ENCODE data around the gene C15orf39.
A peak's percentile ranks its signal among the peaks of the same experiment; 100 is the strongest.
"Not testable (repeated sequence)": the region's sequence is repeated elsewhere in the genome, so short reads cannot be mapped to it uniquely, and the experiment has no call there.

Gene C15orf39

DNA sequence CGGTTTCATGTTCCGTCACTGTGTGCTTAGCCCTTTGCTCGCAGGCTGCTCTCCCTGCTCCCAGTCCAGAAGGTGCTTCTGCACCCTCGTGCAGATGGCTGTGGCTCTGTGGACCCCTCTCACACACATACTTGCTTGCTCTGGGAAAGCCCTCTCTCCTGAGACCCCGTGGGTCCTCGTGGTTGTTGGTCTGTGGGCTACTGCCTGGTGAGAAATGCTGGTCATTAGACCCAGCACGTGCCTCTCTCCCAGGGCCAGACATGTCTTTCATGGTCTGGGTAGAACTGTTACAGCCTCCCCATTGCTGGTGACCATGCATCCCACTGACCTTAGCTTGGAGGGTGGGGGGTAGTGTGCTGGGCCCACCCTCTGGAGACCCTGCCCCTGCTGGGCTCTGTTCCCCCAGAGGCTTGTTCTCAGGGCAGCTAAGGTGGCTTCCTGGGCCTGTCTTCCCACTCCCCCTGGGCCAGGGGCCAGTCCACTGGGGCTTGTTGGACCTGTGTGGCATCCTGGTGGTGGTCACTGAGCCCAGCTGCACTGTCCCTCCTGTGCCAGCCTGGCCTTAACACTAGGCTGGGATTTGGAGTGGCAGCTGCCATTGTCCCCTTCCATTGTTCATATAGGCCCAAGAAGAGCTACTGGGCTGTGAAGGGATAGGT lies 10.6 kb downstream of the C15orf39 start:
- no peak for DNase-seq (ENCODE audit: low spot score)

DNA sequence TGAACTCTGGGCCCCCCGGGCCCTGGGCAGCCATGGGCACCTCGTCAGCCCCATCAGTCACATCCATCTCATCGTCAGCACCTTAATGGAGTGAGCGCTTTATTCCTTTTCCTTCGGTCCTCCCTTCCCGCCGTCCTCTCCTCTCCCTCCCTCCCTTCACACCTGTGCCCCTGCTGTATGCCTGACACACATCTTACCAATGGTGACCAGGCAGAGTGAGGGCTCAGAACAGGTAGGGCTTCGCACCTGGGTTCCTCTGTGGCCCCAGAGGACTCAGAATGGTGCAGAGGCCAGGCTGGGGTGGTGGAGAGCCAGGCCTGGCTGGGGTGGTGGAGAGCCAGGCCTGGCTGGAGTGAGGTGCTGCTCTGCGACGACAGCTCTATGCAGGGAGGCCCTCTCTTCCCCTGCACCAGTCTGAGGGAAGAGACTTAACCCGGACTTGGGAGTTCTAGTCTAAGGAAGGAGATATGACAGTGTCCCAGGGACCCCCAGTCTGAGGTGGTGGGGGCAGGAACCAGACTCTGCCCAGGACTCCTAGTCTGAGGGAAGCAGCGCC lies 11.6 kb downstream of the C15orf39 start:
- no peak for DNase-seq (ENCODE audit: low spot score)

DNA sequence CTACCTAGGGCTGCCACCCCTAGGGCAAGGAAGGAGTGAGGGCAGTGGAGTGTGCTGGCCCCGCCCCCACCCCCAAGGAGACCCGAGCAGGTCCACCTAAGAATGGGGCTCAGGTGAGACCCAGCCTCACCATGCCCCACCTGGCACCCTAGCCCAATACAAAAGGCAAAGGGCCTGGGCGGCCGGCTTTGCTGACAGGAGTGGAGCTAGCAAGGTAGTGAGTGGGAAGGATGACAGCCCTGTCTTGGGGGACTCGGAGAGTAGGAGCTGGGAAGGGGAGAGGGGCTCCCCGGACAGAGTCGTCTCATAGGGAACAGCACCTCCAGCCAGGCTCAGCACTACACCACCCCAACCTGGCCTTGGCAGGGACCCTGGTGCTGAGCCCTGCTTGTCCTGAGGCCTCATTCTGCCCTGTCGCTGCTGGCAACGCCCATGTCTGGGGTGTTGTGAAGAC lies 12.1 kb downstream of the C15orf39 start:
- no peak for DNase-seq (ENCODE audit: low spot score)

DNA sequence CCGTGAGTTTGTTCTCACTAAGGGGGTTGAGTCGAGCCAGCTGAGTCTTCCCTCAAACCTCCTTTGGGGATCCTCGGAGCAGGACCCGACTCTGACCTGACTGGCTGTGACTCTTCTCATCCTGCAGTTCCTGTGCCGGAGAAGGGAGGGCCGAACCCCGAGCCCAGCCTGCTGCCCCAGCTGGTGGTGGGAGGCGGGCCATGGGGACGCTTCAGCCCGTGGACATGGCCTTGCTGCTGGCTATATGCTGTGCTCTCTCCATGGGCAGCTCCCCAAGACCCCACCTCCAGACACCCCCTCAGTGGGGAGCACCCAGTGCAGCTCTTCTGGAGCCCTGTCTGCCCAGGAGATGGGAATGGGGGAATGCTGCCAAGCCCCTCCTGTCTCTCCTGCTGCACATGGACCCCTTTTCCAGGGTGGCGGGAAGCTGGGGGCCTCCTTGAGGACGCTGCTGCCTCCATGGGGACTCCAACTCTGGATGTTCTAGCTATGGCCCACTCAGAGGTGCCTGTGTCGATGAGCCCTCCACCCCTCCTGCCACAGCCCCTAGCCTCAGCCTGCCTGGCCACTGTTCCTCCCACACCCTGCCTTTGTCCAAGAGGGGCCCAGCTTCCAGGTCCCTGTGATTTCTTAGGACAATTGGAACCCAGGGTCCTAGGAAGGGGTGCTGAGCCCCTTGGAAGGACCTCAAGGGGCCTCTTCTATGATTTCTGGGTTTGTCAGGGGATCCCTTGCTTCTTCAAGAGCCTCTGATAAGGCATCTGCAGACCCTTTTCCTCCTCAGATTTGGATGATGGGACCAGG lies 12.8 kb downstream of the C15orf39 start:
- DNase-seq (ENCODE audit: low spot score), result no peak

DNA sequence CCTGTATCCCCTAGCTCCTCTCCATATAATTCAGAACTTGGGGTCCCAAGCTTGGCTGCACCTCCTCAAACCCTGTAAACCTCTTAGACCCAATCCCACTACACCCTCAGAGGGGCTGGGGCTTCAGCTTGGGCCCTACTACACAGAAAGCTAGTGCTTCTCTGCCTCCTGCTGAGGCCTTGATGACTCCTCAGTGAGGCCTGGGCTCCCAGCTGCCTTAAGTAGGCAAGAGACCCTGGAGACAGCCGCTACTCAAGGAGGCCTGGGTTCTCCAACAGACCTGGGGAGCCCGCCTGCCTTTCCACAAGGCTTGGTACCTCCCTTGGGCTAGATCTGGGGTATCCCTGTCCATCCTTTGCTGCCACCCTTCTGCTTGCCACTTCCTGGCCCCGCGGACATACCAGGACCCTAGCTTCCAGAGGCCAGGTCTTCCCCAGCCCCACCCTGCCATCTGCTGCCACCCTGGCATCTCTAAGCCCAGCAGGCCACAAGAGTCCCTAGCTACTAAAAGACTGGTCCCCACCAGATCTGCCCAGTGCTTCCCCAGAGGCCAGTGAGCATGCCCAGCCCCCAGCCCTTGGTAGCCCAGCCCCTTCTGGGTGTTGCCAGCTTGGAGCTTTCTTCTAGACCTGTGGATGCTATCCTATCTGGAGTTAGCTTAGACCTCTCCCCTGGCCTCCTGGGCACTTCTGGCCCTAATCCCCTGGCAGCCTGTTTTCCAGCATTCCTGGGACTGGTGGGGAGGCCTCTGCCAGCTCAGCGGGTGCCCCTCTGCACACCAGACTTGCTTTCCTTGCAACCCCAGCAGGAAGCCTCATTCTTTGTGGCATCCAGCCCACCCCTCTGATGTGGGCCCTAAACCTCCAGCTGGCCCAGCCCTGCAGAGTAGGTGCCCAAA lies 13.7 kb downstream of the C15orf39 start:
- no peak for DNase-seq (ENCODE audit: low spot score)

DNA sequence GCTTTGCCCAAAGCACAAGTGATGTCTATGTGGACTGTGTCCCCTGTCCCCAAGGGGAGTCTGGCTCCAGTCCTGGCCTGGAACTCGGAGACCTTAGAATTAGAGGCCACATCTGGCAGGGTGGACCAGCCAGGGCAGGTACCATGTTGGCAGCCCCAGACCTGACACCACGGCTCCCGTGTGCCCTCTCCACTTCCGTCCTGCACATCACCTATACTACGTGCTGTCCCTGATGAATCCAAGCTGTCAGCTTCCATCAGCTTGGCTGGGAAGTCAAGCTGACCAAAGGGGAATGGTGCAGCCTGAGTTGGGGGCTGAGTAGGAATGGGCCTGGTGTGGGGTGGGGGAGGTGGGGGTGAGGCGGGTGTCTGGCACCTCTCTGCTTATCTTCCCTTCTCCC lies 15.3 kb downstream of the C15orf39 start:
- DNase-seq (ENCODE audit: low spot score), result no peak

DNA sequence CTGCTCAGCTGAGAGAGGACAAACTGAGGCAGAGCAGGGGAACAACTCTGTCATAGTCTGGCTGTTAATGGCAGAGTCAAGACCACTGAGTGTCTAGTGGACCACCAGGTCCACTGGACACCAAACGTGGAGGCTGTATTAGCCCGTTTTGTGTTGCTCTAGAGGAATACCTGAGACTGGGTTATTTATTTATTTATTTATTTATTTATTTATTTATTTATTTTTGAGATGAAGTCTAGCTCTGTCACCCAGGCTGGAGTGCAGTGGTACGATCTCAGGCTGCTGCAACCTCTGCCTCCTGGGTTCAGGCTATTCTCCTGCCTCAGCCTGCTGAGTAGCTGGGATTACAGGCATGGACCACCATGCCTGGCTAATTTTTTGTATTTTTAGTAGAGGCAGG lies 15.9 kb downstream of the C15orf39 start:
- not testable (repeated sequence) for DNase-seq (ENCODE audit: low spot score)

DNA sequence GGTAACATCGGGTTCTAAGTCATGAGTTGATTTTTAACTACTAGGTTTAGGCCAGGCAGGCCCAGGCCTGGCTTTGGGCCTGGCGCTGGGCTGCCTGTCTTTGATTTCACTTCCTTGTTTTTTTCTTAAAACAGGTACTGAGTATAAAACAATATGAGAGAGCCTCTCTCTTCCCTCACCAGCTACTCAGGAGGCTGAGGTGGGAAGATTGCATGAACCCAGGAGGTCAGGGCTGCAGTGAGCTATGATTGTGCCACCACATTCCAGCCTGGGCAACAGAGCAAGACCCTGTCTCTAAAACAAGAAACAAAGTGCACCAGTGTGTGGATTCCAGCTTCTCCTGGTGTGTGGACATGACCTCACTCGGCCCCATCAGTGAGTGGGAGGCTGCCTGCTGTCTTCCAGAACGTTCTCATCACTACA lies 17.8 kb downstream of the C15orf39 start:
- DNase-seq (ENCODE audit: low spot score), result not testable (repeated sequence)

DNA sequence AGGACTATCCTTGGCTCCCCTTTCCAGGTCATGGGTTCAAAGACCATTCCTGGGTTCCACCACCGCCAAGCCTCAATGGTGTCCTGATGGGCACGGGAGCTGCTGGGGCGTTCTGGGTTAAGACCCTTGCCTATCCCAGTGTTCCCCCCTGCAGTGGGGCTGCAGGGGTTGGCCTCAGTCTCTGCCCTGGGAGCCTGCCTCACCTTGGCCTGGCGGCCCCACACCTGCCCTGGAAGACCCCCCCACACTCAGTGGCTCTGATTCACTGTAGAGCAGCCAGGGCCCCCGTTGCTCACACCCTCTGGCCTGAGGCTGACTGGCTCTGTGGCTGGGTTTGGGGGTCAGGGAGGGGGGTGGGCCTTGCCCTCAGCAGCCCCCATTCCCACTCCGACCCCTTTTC lies 22.0 kb downstream of the C15orf39 start:
- DNase-seq (ENCODE audit: low spot score), result no peak

DNA sequence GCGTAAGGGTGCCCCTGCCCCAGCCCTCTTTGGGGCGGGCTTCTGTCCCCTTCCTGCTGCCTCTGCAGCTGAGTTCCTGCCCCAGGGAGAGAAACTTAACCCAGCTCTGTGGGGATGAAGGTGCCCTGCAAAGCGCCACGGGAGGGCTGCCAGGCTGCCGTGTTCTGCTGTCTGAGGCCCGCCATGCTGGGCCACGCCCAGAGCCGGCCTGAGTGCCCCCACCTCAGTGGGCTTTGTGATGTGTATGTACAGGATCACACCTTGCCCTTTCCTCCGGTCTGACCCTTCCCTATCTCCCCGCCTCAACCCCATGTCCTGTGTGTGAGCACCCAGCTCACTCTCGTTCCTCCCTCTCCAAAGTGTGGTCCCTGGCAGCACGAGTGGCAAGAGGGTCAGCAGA lies 22.6 kb downstream of the C15orf39 start:
- DNase-seq (ENCODE audit: low spot score), result no peak

DNA sequence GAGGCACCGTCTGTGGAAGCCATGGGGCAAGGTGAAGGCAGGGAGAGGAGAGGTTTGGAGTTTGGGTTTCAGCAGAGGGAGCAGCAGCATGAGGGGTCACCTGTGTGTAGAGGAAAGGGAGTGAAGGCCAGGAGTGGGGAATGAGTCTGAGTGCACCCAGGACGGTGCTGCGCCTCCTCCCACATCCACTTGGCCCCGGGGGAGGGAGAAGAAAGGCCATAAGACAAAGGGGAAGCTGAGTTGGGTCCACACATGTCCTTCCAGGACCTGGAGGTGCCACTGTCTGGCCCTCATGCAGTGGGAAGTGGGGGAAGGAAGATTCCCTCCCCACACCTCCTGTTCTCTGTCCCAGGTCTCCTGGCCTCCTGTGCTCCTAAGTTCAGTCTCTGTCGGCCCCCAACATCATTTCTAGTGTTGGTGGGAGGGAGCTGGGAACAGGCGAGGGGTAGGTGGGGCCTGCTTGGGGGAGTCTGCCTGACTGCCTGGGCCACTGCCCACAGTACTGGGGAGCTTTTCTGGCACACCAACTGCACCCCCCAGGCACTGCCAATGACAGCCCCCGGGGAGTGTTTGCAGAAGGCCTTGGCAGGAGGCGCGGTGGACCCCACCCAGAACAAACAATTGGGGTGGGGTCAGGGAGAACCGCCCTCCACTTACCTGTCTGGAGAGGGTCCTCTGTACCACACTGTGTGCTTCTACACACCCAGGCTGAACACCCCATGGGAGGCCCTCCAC lies 23.6 kb downstream of the C15orf39 start:
- DNase-seq (ENCODE audit: low spot score), result not testable (repeated sequence)

DNA sequence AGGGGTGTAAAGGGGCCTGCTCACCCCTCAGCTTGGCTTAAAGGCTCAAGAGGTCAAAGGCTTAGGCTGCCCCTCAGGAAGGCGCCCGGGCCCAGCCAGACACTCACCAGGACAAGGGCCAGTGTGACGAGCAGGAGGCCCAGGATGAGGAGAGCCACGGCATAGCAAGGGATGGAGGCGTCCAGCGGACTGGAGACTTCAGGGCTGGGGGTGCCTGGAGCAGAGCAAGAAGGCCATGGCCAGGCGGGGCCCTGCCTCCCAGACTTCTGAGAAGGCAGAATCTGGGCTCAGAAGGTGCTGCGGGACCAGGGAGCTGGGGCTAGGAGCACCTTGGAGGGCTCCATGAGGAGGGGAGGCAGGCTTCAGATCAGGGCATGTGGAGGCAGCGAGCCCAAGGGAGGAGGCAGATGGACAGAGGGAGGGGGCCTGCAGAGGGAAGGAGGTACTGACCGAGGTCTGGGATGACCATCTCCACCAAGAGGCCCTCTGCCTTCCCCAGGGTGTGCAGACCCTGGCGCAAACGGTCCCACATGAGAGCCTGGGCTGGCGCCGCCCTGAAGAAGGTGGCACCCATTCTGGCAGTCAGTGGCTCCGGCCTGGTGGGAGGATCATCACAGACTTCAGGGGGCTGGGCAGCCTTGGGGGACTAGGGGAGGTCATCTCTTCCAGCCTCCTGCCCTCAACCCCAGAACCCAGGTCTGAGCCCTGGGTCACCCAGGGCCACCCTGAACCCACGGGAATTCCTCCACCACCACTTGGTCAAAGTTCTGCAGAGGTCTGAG lies 24.5 kb downstream of the C15orf39 start:
- no peak for DNase-seq (ENCODE audit: low spot score)

DNA sequence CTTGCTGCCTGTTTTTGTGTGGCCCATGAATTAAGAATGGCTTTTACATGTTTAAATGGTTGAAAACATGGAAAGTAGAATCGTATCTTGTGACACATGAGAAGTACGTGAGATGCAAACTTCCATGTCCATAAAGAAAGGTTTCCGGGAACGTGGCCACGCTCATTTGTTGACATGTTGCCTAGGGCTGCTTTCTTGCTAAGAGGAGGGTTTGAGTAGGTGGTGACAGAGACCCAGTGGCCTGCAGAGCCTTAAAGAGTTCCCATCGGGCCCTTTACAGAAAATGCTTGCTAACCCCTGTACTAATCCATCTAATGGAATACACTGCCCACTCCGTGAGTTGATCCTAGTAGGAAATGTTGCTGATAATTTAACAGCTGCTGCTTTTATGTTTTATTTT lies 25.4 kb downstream of the C15orf39 start:
- DNase-seq (ENCODE audit: low spot score), result not testable (repeated sequence)

DNA sequence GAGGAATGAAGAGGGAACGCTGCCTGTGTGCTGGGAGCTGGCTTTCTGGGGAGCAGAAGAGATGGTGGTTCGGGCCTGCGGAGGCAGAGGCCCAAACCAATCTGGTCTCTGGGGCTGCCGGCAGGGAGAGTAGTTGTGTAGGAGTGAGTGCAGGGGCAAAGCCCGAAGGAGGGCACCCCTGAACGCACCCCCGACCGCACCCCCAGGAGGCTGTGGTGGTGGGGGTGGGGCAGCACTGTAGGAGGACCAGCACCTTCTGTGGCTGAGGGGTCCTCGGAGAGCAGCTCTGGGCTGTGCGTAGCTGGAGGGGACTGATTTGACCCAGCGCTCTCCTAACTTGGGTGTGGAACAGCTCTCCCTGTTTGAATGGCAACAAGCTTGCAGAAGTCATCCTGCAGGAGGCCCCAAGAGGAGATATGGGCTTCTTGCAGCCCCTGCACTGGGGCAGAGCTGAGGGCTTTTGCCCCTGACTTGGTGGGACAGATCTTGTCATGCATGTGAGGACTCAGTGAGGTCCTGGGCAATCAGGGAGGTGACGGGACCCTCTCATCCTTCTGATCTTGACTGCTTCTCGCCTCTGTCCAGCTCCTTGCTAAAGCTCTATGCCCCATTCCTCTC lies 26.1 kb downstream of the C15orf39 start:
- no peak for DNase-seq (ENCODE audit: low spot score)

DNA sequence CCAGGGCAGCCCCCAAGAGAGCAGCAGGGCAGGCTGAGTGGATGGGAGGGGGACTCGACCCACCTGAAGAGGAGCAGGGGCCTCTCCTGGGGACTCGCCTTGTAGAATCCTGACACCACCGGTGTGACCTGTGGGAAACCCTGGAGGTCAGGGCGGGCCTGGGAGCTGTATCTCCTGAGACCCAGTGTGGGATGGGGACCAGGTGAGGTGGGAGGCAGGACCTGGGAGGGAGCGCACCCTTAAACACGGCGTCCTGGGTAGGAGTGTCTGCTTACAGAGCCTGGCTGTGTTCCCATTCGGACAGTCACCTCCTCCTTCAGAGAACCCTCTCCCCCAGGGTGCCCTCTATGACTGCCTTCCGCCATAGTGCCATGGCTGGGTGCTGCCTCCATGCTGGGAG lies 27.1 kb downstream of the C15orf39 start:
- no peak for DNase-seq (ENCODE audit: low spot score)

DNA sequence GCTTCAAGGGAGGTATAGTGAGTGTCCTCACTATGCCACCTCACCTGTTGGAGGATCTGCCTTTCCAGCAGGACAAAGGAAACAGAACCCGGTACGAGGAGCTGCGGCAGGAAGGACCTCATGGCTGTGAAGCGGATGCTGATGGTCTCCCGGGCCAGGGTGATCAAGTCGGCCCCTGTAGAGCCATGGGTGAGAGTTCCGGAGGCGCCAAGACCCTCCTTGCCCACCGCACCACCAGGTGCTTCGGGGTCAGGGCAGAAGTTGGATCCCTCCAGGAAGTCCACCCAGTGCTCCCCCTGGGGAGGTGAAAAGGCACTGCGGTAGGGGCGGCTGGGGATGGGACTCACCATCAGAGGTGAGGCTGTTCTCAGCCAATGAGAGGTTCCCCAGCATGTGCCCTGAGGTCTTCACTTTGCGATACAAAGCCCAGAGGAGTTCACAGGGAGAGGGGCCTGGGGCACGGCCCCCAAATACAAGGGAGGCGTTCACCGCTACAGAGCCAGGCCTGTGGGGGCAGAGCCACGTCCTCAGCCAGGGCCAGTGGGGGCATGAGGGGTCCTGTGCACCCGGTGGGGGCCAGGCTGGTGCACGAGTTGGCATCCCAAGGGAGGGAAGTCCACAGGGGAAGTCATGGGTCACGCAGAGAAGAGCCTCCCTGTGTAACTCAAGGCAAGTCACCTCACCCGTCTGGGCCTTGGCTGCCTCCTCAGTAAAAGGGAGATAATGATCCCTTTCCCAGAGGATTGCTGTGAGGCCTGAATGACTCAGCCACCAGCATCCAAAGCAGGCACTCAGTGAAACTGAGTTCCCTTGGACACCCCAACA lies 27.7 kb downstream of the C15orf39 start:
- DNase-seq (ENCODE audit: low spot score), result peak; percentile 71

DNA sequence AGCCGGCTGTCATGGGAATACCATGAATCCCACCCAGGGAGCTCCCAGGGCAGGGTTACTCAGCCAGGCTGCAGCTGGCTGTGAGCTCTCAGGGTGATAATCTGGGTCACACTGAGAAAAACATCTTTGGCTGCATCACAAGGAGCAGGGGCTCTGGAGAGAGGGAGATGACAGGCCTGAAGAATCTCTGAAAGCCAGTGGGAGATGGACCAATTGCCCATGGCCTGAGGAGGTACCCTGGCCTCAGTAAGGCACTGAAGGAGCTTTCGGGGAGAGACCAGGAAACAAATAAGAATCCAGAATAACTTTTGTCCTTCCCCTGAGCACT lies 28.3 kb downstream of the C15orf39 start:
- no peak for DNase-seq (ENCODE audit: low spot score)

DNA sequence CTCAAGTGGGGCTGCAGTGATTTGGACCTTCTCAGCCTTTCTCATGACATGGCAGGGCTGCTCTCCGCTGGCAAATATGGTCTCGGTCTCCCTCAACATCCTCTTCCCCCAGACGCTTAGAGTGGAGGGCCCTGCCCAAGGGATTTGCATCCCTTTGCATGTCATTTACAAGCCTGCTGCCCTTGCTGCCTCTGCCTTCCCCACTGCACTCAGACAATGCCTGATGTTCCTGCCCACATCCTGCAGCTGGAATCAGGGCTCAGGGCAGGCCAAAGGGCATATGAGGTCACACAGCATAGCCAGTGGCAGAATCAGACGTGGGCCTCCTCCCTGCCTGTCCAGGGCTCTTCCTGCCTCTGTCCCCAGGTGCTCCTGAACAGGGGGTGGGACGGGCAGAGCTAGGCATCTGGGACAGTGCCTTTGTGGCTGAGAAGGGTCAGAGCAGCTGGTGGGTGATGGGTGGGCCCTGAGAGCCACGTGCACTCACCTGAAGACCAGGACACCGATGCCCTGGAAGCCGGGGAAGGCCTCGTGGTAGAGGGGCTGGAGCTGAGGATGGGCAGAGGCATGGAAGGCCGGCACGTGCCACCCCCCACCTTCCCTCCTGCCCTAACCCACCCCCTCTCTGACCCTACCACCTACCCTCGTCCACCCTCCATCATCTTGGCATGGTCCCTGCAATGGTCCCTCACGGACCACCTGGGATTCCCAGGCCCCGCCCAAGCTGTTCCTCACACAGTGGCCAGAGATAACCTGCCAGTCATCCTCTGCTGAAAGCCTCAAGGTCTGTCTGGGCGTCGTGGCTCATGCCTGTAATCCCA lies 29.1 kb downstream of the C15orf39 start:
- peak; percentile 13 for DNase-seq (ENCODE audit: low spot score)

DNA sequence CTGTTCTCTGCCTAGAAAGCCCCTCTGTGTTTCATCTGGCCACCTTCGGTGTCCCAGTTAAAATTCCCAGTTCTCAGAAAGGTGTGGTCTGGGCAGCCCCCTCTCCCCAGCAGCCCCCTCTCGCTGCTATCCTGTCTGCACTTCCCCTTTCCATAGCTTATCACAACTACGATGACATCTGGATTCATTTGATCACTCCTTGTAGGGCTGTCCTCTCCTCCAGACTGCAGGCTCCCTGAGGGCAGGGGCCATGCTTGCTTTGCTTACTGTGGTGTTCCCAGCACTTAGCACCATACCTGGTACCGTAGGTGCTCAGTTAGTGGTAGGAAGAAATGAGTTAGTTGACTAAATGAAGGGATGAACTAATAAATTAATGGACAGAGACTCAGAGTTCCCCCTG lies 30.2 kb downstream of the C15orf39 start:
- no peak for DNase-seq (ENCODE audit: low spot score)

All from hepatic stellate cell (primary cell).